Endothelial cell of hepatic sinusoid (primary cell): Measurements from ENCODE around the gene GATA1.
"Not testable (repeated sequence)": the region's sequence is repeated elsewhere in the genome, so short reads cannot be mapped to it uniquely, and the experiment has no call there.

Experiments used
- in situ Hi-C: cut with HindIII; loops from 2 replicates; pipeline ENCODE4 v1.10.0; 2017; ENCODE audit warnings: low sequenced_read_pairs

The GATA1 gene

GRCh38 chrX:48802905-48803200 lies 16.5 kb downstream of the GATA1 start:
- in situ Hi-C loops: no loop called here

- in situ Hi-C loops: no loop called here
Measured at GRCh38 chrX:48806081-48806480, 19.7 kb downstream of the GATA1 start.

- in situ Hi-C loops: no loop called here
Measured at GRCh38 chrX:48813644-48814043, 27.3 kb downstream of the GATA1 start.

- in situ Hi-C loops: no loop called here
Measured at GRCh38 chrX:48814722-48815121, 28.3 kb downstream of the GATA1 start.

- in situ Hi-C loops: no loop called here
Measured at GRCh38 chrX:48815266-48815665, 28.9 kb downstream of the GATA1 start.

GRCh38 chrX:48816014-48816810 lies 29.8 kb downstream of the GATA1 start:
- in situ Hi-C loops: no loop called here

GRCh38 chrX:48818098-48818497 lies 31.7 kb downstream of the GATA1 start:
- in situ Hi-C loops: no loop called here

GRCh38 chrX:48818866-48819265 lies 32.5 kb downstream of the GATA1 start:
- in situ Hi-C loops: no loop called here

- in situ Hi-C loops: not testable (repeated sequence)
Measured at GRCh38 chrX:48819394-48819793, 33.0 kb downstream of the GATA1 start.

GRCh38 chrX:48823053-48823452 lies 36.7 kb downstream of the GATA1 start:
- in situ Hi-C loops: no loop called here

- in situ Hi-C loops: no loop called here
Measured at GRCh38 chrX:48824066-48824465, 37.7 kb downstream of the GATA1 start.

- in situ Hi-C loops: no loop called here
Measured at GRCh38 chrX:48826135-48826875, 39.9 kb downstream of the GATA1 start, which contains the start of gene ERAS. Gene ERAS, plus strand, starts transcription at chrX:48826513. Its CDS starts 2,611 bp downstream, at chrX:48829124.

GRCh38 chrX:48826876-48827653 lies 40.7 kb downstream of the GATA1 start:
- in situ Hi-C loops: no loop called here

- in situ Hi-C loops: no loop called here
Measured at GRCh38 chrX:48827654-48827968, 41.2 kb downstream of the GATA1 start.

GRCh38 chrX:48829016-48829735 lies 42.8 kb downstream of the GATA1 start:
- in situ Hi-C loops: no loop called here

- in situ Hi-C loops: loop anchor here (5.0 kb wide), 1 partner anchor 39 kb away; no protein-coding TSS in a partner anchor
Measured at GRCh38 chrX:48831136-48831908, 44.9 kb downstream of the GATA1 start.

GRCh38 chrX:48831909-48832291 lies 45.5 kb downstream of the GATA1 start:
- in situ Hi-C loops: loop anchor here (5.0 kb wide), 1 partner anchor 40 kb away; no protein-coding TSS in a partner anchor

GRCh38 chrX:48833542-48834138 lies 47.2 kb downstream of the GATA1 start:
- in situ Hi-C loops: loop anchor here (5.0 kb wide), 1 partner anchor 41 kb away; no protein-coding TSS in a partner anchor

GRCh38 chrX:48834383-48834709 lies 48.0 kb downstream of the GATA1 start:
- in situ Hi-C loops: loop anchor here (5.0 kb wide), 1 partner anchor 42 kb away; no protein-coding TSS in a partner anchor
